ENCODE measurements around the gene USF2.
"Not testable (repeated sequence)": the region's sequence is repeated elsewhere in the genome, so short reads cannot be mapped to it uniquely, and the experiment has no call there.

Gene USF2

GRCh38 chr19:35284153-35285094 lies 15.7 kb downstream of the USF2 start:
- no peak for DNase-seq (ENCODE audit: low read depth)

GRCh38 chr19:35285095-35285449 lies 16.3 kb downstream of the USF2 start:
- DNase-seq (ENCODE audit: low read depth): no peak

- not testable (repeated sequence) for DNase-seq (ENCODE audit: low read depth)
Observed at GRCh38 chr19:35285465-35285864, 16.7 kb downstream of the USF2 start.

GRCh38 chr19:35286101-35286500 lies 17.3 kb downstream of the USF2 start:
- DNase-seq (ENCODE audit: low read depth): not testable (repeated sequence)

GRCh38 chr19:35287713-35288112 lies 19.0 kb downstream of the USF2 start:
- no peak for DNase-seq (ENCODE audit: low read depth)

- no peak for DNase-seq (ENCODE audit: low read depth)
Observed at GRCh38 chr19:35288331-35288730, 19.6 kb downstream of the USF2 start.

GRCh38 chr19:35288906-35289305 lies 20.1 kb downstream of the USF2 start:
- DNase-seq (ENCODE audit: low read depth): no peak

- no peak for DNase-seq (ENCODE audit: low read depth)
Observed at GRCh38 chr19:35290381-35291127, 21.8 kb downstream of the USF2 start.

- no peak for DNase-seq (ENCODE audit: low read depth)
Observed at GRCh38 chr19:35291259-35291658, 22.5 kb downstream of the USF2 start.

GRCh38 chr19:35291916-35292315 lies 23.2 kb downstream of the USF2 start, which contains the start of gene MAG:
TSS of gene MAG (plus strand) at chr19:35292161. CDS start at chr19:35295409, 3,248 bp downstream.
- DNase-seq (ENCODE audit: low read depth): no peak

GRCh38 chr19:35292421-35293362 lies 23.9 kb downstream of the USF2 start:
- DNase-seq (ENCODE audit: low read depth): no peak

- no peak for DNase-seq (ENCODE audit: low read depth)
Observed at GRCh38 chr19:35293363-35293739, 24.6 kb downstream of the USF2 start.

- DNase-seq (ENCODE audit: low read depth): no peak
Observed at GRCh38 chr19:35293808-35294207, 25.0 kb downstream of the USF2 start.

- no peak for DNase-seq (ENCODE audit: low read depth)
Observed at GRCh38 chr19:35294328-35294727, 25.6 kb downstream of the USF2 start.

- DNase-seq (ENCODE audit: low read depth): no peak
Observed at GRCh38 chr19:35294859-35295791, 26.4 kb downstream of the USF2 start.

- peak; percentile 17 for DNase-seq (ENCODE audit: low read depth)
Observed at GRCh38 chr19:35295792-35296462, 27.2 kb downstream of the USF2 start.

GRCh38 chr19:35296644-35297514 lies 28.1 kb downstream of the USF2 start:
- no peak for DNase-seq (ENCODE audit: low read depth)

GRCh38 chr19:35297515-35297848 lies 28.7 kb downstream of the USF2 start:
- no peak for DNase-seq (ENCODE audit: low read depth)

GRCh38 chr19:35297922-35298321 lies 29.2 kb downstream of the USF2 start:
- no peak for DNase-seq (ENCODE audit: low read depth)

All from activated T-cell treated with anti-CD3 and anti-CD28 coated beads for 48 hours (primary cell).